Fibroblast of skin of left biceps (primary cell): ENCODE results near the gene VPS37B.
"Not testable (repeated sequence)": the region's sequence is repeated elsewhere in the genome, so short reads cannot be mapped to it uniquely, and the experiment has no call there.

Experiments used
- DNase-seq, 2 experiments: peaks; one replicate each; pipeline ENCODE4 v3.0.0-alpha.2; 2013; ENCODE audit warnings: low read depth in 2 of 2

The VPS37B gene

GRCh38 chr12:122908915-122909314 is 13.0 kb upstream of the VPS37B start:
- DNase-seq: no peak

- DNase-seq: not testable (repeated sequence)
Measured at GRCh38 chr12:122905258-122905657, 9.3 kb upstream of the VPS37B start.

GRCh38 chr12:122903693-122904034 is 7.7 kb upstream of the VPS37B start:
- no peak for DNase-seq

GRCh38 chr12:122902854-122903692 is 7.1 kb upstream of the VPS37B start:
- no peak for DNase-seq

- no peak for DNase-seq
Measured at GRCh38 chr12:122899887-122900286, 4.0 kb upstream of the VPS37B start.

GRCh38 chr12:122896662-122897061 is 738 bp upstream of the VPS37B start:
- DNase-seq: no peak

- DNase-seq: no peak
Measured at GRCh38 chr12:122895320-122895703, 612 bp downstream of the VPS37B start.

GRCh38 chr12:122894193-122895121 is 1.5 kb downstream of the VPS37B start:
- DNase-seq: no peak

- DNase-seq: no peak
Measured at GRCh38 chr12:122893208-122894153, 2.4 kb downstream of the VPS37B start.

GRCh38 chr12:122892724-122893123 is 3.2 kb downstream of the VPS37B start:
- not testable (repeated sequence) for DNase-seq

GRCh38 chr12:122891661-122892525 is 4.0 kb downstream of the VPS37B start:
- no peak for DNase-seq

GRCh38 chr12:122889761-122890520 is 6.0 kb downstream of the VPS37B start:
- no peak for DNase-seq

- DNase-seq: no peak
Measured at GRCh38 chr12:122888232-122888752, 7.6 kb downstream of the VPS37B start.

GRCh38 chr12:122887819-122888212 is 8.1 kb downstream of the VPS37B start:
- no peak for DNase-seq

GRCh38 chr12:122886851-122887818 is 8.8 kb downstream of the VPS37B start:
- DNase-seq: no peak

- DNase-seq: no peak
Measured at GRCh38 chr12:122886161-122886560, 9.8 kb downstream of the VPS37B start.

- no peak for DNase-seq
Measured at GRCh38 chr12:122884860-122885259, 11.1 kb downstream of the VPS37B start.

GRCh38 chr12:122884091-122884826 is 11.7 kb downstream of the VPS37B start:
- DNase-seq: no peak
